Fibroblast of upper back skin (primary cell): ENCODE results near the gene CERS1.

ENCODE experiments used
- DNase-seq: peaks from one replicate; pipeline ENCODE4 v3.0.0-alpha.2; 2013

CERS1 gene

DNA sequence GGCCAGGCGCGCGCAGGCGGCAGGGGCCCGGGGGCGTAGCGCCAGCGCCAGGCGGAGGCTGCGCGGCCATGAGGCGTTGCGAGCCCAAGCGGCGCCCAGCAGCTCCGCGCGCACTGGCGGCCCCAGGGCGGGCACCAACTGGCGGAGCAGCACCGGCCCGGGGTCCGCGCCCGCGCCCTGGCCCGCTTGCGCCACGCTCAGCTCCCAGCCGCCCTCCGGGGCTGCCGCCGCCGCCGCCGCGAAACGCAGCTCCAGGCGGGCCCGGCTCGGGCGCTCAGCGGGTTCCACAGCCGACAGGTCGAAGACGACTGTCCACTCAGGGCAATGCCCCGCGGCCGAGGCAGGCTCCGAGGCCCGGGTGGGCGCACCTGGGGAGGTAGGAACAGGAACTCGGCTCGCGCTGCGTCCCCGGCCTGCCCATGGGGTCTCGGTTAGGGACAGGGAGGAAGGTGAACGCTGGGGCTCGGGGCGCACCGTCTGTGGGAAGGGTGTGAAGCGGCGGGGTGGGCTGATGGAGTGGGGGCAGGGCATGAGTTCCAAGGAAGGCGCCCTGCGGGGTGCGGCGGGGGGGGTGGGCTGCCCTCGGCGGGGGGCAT, 26.8 kb downstream of the CERS1 start:
- DNase-seq, result no peak

- no peak for DNase-seq
These were observed 27.5 kb downstream of the CERS1 start for GRCh38 chr19:18868380-18869022.

- DNase-seq, result no peak
These were observed 28.2 kb downstream of the CERS1 start for GRCh38 chr19:18867751-18868150.

- no peak for DNase-seq
These were observed 28.8 kb downstream of the CERS1 start for GRCh38 chr19:18867199-18867598.

- no peak for DNase-seq
These were observed 29.2 kb downstream of the CERS1 start for GRCh38 chr19:18866800-18867123.

DNA sequence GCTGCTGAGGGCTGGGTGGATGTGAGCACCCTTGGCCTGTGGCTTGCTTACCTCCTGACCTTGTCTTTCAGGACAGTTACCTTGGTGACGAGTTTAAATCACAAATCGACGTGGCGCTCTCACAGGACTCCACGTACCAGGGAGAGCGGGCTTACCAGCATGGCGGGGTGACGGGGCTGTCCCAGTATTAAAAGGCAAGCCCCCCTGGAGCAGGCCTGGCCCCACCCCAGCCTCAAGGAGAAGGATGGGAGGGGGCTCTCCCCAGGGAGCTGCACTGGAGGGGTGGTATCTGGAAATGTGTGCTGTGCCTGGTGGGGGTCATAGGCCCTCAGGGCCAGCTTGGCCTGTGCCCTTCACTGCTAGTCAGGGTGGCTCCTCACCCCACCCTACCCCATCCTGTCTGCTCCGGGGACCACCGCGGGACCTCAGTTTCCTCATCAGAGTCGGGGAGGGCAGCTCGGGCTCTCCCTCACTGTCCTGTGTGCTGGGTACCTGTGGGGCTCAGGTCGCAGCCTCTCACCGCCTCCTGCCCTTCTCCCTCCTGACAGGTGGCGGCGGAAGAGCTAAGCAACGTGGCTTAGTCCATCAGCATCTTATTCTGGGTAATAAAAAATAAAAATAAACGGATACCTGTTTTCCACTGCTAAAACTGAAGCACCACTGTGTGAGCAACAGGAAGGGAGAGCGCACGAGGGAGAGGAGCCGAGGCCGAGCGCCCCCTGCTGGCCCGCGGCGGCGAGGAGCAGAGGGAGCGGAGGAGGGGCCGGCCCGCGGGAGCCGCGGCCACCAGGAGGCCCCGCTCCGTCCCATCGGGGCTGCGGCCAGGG, 29.8 kb downstream of the CERS1 start:
- peak; percentile 37 for DNase-seq

GRCh38 chr19:18865106-18865972, 30.6 kb downstream of the CERS1 start:
- no peak for DNase-seq

DNA sequence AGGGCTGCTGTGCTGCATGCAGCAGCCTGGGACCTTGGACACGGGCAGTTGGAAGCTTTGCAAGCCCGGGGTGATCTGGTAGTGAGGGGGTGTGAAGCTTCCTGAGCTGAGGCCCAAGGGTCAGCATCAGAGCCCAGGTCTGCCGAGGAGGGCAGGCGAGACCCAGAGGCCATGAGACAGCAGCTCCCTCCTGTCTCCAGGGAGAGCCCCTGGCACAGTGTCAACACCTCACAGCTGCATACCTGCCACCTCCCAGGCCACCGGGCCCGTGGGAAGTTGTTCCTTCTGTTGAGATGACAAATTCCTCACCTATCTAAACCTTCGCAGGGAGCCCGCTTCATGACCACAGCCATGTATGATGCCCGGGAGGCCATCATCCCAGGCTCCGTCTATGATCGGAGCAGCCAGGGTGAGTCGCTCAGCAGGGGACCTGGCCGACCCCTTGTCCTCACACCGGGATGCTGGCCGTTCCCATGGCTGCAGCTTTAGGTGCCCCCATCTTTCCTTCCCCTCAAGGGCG, 32.1 kb downstream of the CERS1 start:
- DNase-seq, result no peak

DNA sequence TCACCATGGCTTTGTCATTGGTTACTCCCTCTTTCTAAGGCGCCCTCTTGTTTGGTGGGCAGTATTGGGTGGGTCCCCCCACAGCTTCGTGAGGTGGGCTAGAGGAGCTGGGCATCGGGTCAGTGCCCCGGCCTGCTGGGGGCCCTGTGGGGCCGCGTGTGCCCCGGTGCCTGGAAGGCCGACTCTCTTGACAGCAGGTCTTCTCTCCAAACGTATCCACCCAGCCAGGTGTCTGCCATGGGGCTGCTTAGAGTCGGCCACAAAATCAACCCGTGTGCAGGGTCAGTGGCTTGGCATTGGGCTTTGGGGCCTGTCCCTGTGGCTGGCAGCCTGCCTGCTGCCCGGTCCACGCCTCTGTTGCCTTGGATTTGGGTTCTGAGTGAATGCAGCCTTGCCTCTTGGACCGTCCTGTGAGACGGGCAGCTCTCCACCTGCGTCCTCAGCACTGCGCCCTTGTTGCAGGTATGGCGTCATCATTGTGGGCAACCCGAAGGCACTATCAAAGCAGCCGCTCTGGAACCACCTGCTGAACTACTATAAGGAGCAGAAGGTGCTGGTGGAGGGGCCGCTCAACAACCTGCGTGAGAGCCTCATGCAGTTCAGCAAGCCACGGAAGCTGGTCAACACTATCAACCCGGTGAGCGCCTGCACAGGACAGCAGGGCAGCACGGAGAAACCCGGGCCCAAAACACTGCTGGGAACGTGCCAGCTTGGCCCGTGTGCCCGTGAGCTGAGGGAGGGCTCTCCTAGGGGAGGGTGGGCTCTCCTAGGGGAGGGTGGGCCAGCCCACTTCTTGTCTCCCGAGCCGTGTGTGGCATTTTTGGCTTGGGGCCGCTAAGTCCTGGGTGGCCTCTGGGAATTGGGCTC, 32.7 kb downstream of the CERS1 start:
- no peak for DNase-seq

GRCh38 chr19:18861917-18862316, 34.0 kb downstream of the CERS1 start:
- DNase-seq, result no peak

GRCh38 chr19:18861235-18861634, 34.7 kb downstream of the CERS1 start:
- DNase-seq, result no peak

DNA sequence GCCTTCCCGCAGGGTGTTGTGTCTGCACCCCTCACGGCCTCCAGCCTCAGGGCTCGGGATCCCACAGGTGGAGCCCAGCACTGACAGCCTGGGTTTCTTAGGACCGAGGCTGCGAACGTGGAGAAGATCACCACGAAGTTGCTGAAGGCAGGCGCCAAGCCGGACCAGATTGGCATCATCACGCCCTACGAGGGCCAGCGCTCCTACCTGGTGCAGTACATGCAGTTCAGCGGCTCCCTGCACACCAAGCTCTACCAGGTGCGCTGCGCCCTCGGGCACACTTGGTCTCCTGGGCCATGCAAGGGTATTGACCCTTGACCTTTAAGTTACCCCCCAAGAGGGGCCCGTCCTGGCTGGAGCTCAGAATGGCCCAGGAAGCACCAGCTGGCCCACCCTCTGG, 35.2 kb downstream of the CERS1 start:
- DNase-seq, result no peak

- no peak for DNase-seq
These were observed 35.7 kb downstream of the CERS1 start for GRCh38 chr19:18860302-18860700.

- DNase-seq, result no peak
These were observed 36.2 kb downstream of the CERS1 start for GRCh38 chr19:18859676-18860301.

GRCh38 chr19:18858906-18859646, 36.9 kb downstream of the CERS1 start:
- DNase-seq, result no peak

GRCh38 chr19:18857223-18857622, 38.7 kb downstream of the CERS1 start:
- DNase-seq, result no peak

- DNase-seq, result peak; percentile 27
These were observed 39.4 kb downstream of the CERS1 start for GRCh38 chr19:18856385-18857126.

GRCh38 chr19:18855647-18856384, 40.1 kb downstream of the CERS1 start:
- no peak for DNase-seq

GRCh38 chr19:18854982-18855381, 41.0 kb downstream of the CERS1 start:
- DNase-seq, result no peak
